EL (cell line): ENCODE data around the gene PRSS48.
A peak's percentile ranks its signal among the peaks of the same experiment; 100 is the strongest.
"Not testable (repeated sequence)": the region's sequence is repeated elsewhere in the genome, so short reads cannot be mapped to it uniquely, and the experiment has no call there.

Source experiments
- DNase-seq: peaks from one replicate; pipeline ENCODE4 v3.0.0-alpha.2; 2016

PRSS48 gene

DNA sequence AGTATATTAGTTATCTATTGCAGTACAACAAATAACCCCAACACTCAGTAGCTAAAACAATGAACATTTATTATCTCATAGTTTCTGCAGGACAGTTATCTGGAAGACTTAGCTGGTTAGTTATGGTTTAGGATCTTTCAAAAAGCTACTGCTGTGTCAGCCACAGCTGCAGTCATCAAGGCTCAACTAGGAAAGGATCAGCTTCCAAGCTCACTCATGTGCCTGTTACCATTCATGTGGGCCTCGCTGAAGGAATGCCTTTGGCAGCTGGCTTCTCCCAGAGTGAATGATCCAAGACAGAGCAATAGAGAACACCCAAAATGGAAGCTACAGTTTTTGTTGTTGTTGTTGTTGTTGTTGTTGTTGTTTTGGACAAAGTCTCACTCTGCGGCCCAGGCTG is 13.5 kb upstream of the PRSS48 start:
- no peak for DNase-seq

DNA sequence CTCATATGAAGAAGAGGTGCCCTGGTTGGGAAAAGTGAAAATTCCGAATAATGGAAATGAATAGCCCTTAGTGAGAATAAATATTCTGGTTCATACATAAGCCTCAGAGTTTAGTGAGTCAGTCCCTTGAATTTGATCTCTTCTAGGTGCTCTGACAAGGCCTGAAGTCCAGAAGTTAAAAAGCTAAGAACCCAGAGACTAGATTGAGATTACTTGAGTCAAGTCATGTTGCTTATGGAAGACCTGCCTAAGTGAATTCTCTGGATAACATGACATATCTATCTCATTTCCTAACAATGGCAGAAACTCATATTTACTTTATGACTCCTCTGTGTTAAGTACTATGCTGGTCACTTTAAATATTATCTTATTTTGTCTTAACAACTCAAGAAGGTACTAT is 10.5 kb upstream of the PRSS48 start:
- no peak for DNase-seq

DNA sequence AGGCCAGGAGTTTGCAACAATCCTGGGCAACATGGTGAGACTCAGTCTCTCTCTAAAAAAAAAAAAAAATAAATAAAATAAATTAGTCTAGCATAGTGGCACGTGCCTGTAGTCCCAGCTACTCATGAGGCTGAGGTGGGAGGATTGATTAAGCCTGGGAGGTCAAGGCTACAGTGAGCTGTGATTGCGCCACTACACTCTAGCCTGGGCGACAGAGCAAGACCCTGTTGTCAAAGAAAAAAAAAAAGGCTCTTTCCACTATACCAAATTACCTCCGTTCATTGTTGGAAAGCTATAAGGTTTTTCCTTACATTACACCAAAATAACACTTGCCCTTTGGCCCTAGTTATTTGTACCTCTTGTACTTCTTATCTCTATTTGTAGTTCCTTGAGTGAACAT is 9.9 kb upstream of the PRSS48 start:
- no peak for DNase-seq

DNA sequence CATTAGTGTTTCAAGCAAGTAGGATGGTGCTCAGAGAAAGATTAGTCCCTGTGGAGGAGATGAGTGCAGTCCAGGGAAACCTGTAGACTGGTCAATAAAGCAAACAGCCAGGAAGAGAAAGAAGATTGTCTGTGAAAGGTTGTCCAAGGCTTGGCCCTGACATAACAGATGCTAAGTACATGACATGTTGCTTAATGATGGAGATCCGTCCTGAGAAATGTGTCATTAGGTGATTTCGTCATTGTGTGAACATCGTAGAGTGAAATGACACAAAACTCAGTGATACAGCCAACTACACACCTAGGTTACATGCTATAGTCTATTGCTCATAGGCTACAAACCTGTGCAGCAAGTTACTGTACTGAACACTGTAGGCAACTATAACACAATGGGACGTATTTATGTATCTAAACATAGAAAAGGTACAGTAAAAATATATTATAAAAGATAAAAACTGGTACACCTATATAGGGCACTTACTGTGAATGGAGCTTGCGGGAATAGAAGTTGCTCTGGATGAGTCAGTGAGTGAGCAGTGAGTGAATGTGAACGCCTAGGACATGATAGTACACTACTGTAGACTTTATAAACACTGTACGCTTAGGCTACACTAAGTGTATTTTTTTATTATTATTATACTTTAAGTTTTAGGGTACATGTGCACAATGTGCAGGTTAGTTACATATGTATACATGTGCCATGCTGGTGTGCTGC is 9.0 kb upstream of the PRSS48 start:
- DNase-seq = no peak

DNA sequence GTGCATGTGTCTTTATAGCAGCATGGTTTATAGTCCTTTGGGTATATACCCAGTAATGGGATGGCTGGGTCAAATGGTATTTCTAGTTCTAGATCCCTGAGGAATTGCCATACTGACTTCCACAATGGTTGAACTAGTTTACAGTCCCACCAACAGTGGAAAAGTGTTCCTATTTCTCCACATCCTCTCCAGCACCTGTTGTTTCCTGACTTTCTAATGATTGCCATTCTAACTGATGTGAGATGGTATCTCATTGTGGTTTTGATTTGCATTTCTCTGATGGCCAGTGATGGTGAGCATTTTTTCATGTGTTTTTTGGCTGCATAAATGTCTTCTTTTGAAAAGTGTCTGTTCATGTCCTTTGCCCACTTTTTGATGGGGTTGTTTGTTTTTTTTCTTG is 8.1 kb upstream of the PRSS48 start:
- DNase-seq = not testable (repeated sequence)

DNA sequence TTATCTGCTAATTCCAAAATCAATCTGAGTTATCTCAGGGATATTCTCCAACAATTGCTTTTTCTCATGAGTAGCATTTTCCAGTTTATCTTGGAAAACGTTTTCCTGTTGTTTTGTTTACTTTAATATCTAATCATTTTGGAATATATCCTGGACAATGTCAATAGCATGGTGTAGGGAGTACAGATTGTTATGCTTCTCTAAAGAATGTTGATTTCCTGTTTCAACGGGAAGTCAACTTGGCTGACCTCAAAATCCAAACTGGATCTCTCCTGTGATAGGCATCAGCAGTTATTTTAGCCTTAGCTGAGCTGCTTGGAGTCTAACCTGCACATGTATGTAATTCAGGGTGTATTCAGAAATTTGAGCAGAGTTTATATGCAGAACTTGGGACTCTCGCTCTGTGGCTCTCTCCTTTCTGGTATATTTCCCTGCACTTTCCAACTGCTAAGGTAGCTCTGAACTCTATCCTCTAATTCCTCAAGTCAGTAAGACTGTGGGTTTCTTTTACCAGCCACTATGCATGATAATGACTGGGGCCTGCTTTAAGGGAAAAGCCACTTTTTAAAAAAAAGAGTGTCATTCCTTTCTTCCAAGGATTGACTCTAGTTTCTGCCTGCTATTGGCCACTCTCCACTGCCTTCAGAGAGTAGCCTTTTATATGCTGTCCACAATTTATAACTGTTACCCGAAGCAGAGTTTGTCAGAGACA is 7.7 kb downstream of the PRSS48 start:
- no peak for DNase-seq

DNA sequence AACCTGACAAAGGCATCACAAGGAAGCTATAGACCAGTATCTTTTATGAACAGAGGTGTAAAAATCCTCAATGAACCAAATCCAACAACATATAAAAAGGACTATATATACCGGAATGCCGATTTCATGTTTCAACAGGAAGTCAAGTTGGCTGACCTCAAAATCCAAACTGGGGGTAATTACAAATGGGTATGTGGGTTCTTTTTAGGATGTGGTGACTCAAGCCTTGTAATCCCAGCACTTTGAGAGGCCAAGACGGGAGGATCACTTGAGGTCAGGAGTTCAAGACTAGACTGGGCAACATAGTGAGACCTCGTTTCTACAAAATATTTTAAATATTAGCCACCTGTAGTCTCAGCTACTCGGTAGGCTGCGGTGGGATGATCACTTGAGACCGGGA is 10.4 kb downstream of the PRSS48 start:
- no peak for DNase-seq

DNA sequence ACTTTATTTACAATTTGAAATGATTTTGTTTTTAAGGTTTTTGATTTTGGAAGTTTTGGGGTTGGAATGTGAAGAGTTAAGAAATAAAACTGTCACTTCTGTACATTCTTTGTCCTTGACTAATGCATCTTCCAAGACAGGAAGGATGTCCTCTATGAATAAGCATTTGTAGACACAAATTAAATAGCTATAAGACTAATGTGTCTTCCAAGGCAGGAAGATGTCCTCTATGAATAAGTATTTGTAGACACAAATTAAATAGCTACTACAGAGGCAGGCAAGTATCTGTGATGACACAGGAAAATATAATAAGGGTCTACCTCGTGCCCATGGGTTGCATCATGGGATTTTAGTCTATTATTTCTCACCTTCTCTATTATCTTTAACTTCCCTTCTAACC is 14.5 kb downstream of the PRSS48 start:
- peak; percentile 41 for DNase-seq

DNA sequence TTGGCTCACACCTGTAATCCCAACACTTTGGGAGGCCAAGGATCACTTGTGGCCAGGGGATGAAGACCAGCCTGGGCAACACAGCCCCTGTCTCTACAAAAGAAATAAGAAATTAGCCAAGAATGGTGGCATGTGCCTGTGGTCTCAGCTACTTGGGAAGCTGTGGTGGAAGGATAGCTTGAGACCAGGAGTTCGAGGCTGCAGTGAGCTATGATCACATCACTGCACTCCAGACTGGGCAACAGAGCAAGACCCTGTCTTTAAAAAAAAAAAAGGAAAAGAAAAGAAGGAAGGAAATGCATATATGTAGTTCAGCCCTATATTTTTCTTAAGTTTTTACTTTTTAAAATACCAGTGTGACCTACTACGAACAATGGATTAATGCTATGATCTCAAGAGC is 15.1 kb downstream of the PRSS48 start:
- no peak for DNase-seq

DNA sequence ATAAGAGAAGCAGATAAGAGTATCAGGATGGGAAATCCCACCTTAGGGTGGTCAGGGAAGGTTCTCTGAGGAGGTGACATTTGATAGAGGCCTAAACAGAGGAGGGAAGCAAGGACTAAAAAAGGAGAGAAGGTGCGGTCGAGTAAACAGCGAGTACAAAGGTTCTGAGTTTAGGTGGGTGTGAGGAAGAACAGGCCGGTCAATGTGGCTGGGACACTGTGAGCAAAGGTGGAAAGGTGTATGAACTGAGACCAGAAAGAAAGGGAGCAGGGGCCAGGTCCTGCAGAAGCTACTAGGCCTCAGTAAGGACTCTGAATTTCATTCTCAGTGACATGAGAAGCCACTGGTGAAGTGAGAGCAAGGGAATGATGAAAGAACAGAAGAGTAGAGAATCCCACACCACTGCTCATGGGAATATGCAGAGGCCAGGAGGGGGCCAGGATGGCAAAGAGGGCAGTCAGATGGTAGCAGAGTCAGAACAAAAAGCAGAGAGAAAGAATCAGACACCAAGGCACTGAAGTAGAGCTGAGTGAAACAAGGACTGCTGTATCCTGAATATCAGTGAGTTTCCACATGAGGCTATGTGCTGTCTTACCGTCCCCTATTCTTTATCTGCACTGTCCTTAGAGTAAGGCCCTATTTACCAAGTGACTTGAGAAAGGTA is 18.0 kb downstream of the PRSS48 start:
- DNase-seq = no peak

DNA sequence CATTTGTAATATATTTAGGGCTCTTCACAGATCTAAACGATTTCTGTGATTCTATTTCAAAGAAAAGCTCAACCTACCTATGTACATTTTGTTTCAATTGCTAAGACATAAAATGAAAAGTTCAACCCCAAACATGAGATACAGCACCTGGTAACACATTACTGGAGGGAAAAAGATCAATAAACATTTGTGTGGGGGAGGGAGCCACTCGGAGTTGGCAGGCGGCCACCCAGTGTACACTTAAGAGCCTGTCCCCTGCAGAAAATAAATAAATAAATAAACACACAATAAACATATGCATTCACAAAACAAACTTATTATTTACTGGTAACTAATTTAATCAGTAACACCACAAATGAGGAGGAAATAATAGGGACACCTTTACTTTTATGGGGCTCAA is 19.3 kb downstream of the PRSS48 start:
- no peak for DNase-seq

DNA sequence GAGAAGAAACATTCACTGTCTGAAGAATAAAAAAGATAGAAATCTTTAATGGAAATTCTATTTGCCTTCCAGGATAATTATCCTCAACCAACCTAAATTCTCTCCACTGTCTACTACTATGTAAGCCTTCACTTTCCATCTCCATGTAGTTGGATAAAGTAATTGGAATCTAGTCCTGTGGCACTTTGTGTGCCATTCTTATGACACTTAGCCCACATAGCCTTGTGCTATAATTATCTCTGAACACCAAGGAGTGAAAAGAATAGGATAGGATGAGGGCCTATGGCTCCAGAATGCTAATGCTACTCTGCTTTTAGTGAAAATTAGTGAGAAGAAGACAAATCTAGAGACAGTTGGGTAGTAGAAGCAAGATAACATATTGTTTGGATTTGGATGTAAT is 20.2 kb downstream of the PRSS48 start:
- DNase-seq = no peak

DNA sequence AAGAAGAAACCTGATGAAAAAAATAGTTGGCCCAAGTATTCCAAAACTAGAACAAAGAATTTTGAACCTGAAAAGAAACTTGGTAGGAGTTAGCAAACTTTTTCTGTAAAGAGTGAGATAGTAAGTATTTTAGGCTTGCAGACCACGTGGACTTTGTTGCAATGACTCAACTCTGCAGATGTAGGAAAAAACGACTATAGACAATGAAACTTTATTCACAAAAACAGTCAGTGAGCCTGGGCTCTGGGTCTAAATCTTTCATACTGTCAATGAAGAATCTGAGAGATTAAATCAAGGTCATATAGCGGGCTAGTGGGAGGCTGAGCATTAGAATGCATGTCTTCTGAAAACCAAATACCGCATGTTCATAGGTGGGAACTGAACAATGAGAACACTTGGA is 25.5 kb downstream of the PRSS48 start:
- no peak for DNase-seq

DNA sequence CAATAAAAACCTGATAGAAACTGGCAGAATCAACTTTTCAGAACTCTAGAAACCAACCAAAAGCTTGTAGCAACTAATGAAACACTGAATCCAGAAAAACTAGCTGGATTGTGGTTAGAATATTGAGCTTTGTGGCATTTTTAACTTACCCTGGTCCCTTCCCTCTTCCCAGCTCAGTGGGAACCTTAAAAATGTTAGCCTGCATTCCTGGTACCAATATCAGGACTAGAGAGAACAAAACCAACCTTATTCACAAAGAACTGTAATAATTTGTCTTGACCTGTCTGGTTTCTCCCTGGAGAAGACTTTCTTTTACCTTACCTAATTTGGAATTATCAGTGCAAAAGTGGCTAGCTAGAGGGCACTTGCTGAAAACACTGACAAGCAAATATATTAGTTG is 27.3 kb downstream of the PRSS48 start:
- DNase-seq = no peak

DNA sequence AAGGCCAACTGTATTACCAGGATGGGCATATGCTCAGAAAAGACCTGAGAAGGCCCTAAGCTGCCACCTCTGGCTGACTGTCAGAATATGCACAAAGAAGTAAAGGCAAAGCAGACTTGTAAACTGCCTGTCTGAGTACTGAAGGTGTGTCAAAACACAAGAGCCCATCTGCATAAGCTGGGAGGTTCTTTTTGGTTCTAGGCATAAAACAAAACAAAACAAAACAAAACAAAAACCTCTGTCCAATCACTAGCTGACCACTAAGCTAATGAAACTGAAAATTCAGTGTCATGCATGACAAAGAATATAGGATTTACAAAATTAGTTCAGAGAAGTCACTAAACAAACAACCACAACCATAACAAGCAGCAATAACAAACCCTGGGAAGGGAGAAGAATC is 27.8 kb downstream of the PRSS48 start:
- DNase-seq = no peak

DNA sequence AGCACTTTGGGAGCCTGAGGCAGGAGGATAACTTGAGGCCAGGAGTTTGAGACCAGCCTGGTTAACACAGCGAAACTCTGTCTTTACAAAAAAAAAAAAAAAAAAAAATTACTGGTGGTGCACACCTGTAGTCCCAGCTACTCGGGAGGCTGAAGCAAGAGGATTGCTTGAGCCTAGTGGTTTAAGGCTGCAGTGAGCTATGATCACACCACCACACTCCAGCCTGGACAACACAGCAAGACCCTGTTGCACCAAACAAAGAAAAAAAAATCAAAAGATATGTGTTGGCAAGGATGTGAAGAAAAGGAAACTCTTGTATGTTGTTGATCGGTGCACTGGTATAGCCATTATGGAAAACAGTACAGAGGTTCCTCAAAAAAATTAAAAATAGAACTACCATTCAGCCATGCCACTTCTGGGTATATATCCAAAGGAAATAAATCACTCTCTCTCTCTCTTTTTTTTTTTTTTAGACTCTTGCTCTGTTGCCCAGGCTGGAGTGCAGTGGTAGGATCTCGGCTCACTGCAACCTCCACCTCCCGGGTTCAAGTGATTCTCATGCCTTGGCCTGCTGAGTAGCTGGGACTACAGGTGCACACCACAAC is 33.3 kb downstream of the PRSS48 start:
- DNase-seq = no peak

DNA sequence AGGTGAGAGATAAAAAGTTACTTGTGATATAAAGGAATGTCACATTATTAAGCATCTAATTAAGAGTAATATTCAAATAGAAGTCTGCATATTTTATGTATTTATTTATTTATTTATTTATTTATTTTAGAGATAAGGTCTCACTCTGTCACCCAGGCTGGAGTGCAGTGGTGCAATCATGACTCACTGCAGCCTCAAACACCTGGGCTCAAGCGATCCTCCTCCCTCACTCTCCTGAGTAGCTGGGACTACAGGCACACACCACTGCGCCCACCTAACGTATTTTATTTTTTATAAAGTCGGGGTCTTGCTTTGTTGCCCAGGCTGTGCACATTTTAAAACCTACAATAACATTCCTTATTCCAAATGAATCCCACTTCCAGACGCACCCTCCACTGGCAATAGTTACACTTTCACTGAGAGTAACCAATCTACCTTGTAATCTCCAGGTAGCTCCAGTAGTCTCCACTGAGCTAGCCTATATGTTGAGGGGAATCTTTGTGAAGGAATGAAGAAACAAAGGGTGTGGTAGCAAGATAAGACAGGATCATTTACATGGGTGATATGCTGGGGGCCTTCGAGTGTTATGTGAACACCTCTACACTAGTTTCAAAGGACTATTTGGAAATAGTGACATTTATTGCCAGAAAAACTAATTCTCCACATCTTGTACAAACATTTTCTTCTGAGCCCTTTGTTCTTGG is 36.5 kb downstream of the PRSS48 start:
- no peak for DNase-seq

DNA sequence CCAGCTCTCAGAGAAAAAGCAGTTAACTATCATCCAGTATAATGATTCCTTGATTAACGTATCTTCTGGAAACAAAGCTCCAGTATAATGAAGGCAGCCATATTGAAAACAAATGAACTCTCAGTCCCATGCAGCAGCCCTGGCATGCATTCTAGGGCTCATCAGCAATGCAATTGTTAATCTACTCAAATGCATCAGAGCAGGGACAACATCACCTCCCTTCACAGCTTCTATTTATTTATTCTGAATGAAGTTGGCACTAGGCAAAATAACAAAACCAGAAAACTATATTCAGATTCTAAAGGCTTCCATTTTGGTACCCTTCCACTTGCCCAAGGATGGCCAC is 37.0 kb downstream of the PRSS48 start:
- DNase-seq = no peak

DNA sequence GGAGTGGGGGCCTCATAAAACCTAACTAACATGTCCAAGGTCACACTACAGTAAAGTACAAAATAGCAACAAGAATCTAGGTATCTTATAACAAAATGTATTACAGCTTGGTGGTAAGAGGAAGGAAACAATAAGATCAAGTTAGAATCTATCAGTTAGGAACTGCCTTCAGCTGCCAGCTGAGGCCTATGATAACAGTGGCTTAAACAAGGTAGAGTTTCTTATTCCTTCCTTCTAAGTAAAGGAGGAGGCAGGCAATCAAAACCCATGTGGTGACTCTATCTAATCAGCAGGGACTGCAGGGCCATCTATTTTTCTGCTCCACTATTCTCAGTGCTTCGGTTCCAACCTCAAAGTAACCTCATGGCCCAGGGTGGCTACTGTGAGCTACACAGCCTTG is 37.5 kb downstream of the PRSS48 start:
- DNase-seq = no peak

DNA sequence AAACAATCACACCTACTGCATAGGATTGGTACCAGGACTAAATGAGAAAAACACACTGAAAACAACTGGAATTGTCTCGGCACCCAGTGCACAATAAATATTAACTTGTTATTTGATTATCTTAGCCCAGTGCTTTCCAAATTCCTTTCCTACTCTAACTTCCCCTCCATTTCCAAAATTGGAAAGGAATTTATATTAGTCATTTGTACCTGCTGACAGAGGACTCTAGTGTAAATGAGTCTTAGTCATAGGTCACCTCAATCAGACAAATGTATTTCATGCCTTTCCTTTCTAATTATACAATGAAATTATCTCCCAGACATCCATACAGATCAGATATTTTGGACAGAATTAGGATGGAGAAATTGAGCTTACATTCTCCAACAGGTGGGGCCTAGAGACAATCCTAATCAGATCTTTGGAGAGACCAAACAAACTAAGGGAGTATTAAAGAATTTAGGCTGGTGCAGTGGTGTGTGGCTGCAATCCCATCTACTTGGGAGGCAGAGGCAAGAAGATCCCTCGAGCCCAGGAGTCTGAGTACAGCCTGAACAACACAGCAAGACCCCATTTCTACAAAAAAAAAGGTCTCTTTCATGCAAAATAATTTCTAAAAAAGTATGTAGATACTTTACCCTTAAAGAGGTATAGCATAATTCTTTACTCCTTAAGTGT is 38.4 kb downstream of the PRSS48 start:
- DNase-seq = no peak

DNA sequence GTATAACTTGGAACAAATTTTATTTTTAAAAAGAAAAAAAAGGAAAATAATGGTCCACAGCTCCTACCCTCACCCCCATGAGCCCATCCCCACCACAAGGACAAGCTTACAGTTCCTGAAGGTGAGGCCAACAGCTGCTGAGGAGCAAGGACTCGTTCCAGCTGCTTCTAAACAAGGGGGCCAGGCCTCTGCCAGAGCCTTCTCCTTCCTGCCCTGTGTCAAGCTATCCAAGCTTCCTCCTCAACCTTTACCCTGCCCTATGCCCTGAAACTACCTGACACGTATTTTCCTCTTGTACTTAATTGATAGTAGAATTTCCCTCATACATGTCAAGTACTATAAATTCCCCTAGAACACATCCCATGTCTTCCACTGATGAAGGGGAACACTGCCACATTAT is 39.7 kb downstream of the PRSS48 start:
- DNase-seq = no peak

DNA sequence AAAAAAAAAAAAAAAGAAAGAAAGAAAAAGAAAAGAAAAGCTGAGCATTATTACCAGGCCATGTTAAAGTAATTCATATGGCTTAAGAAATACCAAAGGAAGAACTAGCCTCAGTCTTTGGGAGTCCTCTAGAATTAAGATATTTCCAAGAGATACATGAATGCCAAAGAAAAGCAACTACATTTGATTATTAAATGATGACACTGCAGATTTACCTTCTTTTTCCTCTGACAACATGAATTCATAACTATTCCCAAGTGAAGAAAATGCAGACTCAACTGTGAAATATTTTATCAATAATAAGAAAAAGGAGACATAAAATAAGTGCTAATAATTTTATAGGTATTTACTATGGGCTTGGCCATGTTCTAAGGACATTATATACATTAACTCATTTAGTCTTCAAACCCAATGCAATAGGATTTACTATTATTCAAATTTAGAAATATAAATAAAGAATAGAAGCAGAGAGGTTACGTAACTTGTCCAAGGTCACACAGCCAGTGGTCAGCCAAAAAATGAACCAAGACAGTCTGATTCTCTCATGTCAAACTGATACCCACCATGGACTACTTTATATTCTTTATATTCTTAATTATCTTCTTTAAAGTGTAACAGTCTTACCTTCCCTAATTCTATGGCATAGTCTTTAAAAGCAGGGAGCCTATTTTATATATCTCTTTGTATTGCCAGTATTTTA is 41.5 kb downstream of the PRSS48 start:
- DNase-seq = no peak
